ENCODE data around the gene BANP. TPM values are rescaled to one million over a fixed set of nuclear protein-coding genes. Genes with fewer than 3 reads are reported as not detected.

BANP gene
- total RNA-seq, 4 donors from 2014 or later: 18.9 to 33.6 (median 28.2) TPM

DNA sequence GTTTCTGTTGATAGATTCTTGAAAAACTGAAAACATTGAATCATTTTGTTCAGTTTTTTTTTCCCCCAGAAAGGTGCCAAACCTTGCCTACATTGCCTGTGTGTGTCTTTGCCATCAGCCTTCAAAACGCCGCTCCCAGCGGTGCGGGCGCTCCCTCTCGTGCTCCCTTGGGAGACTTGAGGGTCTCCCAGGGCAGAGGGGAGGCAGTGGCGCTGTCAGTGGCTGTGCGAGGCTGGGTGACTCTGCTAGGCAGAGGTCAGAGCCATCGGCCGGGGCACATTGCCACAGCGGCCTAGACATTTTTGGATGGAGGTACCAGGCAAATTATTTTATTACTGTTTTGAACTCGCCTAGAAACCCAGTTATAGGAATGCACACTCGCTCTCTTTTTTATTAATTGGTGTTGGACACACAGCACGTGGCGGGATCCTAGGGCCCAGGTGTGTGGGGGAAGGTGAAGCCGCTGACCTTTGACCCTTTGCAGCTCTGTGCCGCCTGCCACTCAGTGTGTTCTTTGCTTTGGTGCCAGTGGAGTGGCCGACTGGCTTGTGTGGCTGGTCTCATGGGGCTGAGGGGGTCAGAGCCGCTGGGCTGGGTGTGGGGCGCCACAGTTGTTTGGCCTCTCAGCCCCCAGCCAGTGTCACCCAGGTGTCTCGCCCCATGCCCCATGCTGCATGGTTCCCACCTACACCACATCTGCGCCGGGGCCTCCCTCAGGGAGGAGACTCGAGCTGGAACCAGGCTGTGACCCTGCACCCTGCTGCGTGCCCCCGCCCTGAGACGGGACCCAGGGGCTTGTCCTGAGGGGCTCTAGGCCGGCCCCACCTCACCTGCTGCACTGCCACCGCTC is 115.7 kb downstream of the BANP start:
- intact Hi-C loops (cut with DNase I): no loop called here
- no peak overlapping the region for H3K4me3 ChIP-seq
- H3K27me3 ChIP-seq: no peaks in the 10 kb centered on the region
- no peak for DNase-seq (ENCODE audit: extremely low spot score)
- TF ChIP-seq EP300 (IDR thresholded peaks at IDR 0.05) (no peak), POLR2A (IDR thresholded peaks at IDR 0.05; ENCODE audit: low read depth) (no peak), POLR2AphosphoS5 (IDR thresholded peaks at IDR 0.05) (no peak), CTCF (IDR thresholded peaks at IDR 0.05) (no peak)
- H3K36me3 ChIP-seq: peaks cover 8 to 59% (median 55%) of the 10 kb centered on the region in 4 donors
- no peaks in the 10 kb centered on the region for H3K9me3 ChIP-seq
- H3K27ac ChIP-seq (replicated peaks in 1 of 4): no peak overlapping the region
- 95% methylated on average over 27 of the region's 29 CpGs for WGBS
- peaks cover 16 to 22% (median 21%) of the 10 kb centered on the region in 4 donors for H3K4me1 ChIP-seq

DNA sequence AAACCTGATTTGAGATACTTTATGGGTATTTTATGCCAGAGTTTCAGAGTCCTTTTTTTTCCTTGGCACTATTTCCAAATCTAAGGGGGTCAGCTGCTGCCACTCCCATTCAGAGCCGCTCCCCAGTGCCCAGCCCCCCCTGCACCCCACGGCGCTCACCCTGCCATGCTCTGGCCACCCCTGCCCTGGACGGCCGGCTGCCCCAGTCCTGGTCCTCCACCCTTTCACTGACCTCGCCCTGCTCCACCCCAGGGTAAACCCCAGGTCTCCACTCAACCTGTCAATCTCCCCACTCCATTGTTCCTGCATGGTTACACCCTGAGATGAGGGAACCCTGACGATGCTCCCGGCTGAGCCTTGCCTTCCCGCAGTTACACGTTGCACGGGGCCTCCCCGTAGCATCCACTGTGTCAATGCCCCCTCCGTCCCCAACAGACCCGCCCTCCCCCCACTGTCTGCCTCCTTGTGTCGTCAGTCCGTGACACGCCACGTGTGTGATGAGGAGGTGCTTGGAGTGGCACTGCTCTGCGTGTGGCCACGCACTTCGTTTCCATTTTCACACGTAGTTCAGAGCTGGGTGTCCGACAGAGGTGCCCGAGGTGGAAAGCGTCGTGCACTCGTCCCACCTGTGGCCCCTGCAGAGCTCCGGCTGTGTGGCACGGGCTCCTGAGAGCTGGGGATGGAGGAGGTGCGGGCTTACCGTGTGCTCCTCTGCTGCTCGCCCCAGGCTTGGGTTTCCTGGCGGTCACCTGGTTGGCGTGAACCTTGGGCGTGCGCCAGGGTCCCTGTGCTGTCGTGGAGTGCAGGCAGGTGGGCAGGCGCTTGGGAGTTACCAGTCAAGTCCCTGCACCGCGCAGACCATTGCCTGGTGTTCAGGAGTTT is 116.5 kb downstream of the BANP start:
- Histone ChIP-seq H3K4me1 (peaks cover 7 to 13% (median 13%) of the 10 kb centered on the region in 4 donors), H3K4me3 (no peak overlapping the region), H3K27me3 (no peaks in the 10 kb centered on the region), H3K36me3 (peaks cover 17 to 68% (median 63%) of the 10 kb centered on the region in 4 donors), H3K9me3 (no peaks in the 10 kb centered on the region), H3K27ac (replicated peaks in 1 of 4) (no peak overlapping the region)
- DNase-seq (ENCODE audit: extremely low spot score): no peak
- TF ChIP-seq POLR2A (IDR thresholded peaks at IDR 0.05; ENCODE audit: low read depth) (no peak), POLR2AphosphoS5 (IDR thresholded peaks at IDR 0.05) (no peak), EP300 (IDR thresholded peaks at IDR 0.05) (no peak), CTCF (IDR thresholded peaks at IDR 0.05) (no peak)
- intact Hi-C loops (cut with DNase I): no loop called here
- 95% methylated on average over 34 of the region's 40 CpGs for WGBS

DNA sequence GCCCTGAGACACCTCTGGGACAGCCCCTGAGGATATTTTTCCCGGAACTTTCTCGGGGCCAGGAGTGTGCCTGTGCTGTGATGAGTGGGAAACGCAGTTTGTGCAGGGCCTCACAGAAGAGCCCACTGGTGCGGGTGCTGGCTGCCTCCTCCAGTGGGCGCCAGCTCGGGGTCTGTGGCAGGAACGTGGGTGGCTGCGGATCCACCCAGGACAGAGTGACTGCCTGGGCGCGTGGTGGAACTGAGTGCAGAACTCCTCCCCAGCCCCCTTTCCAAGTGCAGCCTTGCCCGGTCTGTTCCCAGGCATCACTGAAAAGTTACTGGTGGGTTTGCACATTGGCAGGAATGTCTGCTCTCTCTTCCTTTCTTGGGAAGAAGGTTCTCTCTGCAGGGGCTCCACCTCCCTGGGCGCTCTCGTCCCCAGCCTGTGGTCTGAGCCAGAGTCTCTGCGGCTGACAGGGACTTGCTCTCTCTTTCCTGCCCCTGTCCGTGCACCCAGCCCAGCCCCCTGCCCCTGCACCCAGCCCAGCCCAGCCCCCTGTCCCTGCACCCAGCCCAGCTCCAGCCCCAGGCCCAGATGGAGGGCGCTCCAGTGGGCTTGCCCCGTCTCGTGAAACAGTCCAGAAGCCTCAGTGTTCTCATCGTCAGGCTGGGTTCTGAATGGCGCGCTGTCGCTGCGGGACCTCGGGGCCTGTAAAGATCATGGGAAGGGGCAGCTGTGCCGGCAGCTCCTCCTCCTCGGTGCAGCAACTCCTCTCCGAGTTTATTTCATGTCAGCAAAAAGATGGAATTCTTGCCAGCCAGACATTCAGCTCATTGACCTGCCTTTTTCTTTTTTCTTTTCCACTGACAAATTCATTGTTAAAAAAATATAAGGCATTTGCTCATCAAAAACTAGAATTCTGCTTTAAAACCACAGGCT is 117.5 kb downstream of the BANP start:
- H3K9me3 ChIP-seq: no peaks in the 10 kb centered on the region
- no peak for DNase-seq (ENCODE audit: extremely low spot score)
- no peaks in the 10 kb centered on the region for H3K27me3 ChIP-seq
- intact Hi-C loops (cut with DNase I): no loop called here
- peaks cover 26 to 77% (median 72%) of the 10 kb centered on the region in 4 donors for H3K36me3 ChIP-seq
- H3K4me3 ChIP-seq: no peak overlapping the region
- TF ChIP-seq POLR2A (IDR thresholded peaks at IDR 0.05; ENCODE audit: low read depth): no peak
- TF ChIP-seq CTCF (IDR thresholded peaks at IDR 0.05): no peak
- no peak for TF ChIP-seq EP300 (IDR thresholded peaks at IDR 0.05)
- TF ChIP-seq POLR2AphosphoS5 (IDR thresholded peaks at IDR 0.05): no peak
- no peak overlapping the region for H3K27ac ChIP-seq (replicated peaks in 1 of 4)
- 88% methylated on average over 20 of the region's 27 CpGs for WGBS
- H3K4me1 ChIP-seq: peaks cover 0 to 4% (median 4%) of the 10 kb centered on the region in 4 donors

DNA sequence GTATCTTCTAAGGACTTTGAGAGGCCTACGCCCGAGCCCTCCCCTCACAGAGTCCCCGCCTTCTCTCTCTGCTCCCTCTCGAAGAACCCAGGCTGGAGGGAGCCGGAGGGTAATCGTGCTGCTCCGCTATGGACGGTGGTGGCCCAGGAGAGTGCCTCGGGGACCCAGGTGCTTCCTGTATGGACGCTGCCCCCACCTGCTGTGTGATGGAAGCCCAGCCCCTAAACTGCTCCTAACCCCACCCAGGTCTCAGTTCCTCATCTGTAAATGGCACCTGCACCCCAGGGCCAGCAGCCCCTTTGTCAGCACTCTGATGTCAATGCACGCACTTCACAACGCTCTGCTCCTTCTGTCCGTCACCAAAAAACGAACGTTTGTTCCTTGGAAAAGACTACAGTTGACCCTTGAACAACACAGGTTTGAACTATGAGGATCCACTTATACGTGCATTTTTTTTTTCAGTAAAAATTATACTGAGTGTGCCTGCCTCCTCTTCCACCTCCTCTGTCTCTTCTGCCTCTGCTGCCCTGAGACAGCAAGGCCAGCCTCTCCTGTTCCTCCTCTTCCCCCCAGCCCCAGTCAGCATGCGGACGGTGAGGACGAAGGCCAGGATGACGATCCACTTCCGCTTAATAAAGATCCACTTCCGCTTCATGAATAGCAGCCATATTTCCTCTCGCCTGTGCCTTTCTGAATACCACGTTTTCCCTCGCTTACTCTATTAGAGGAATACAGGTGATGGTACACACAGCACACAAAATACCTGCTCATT is 118.3 kb downstream of the BANP start:
- Histone ChIP-seq H3K4me1 (no peaks in the 10 kb centered on the region), H3K36me3 (peaks cover 26 to 79% (median 74%) of the 10 kb centered on the region in 4 donors), H3K27me3 (no peaks in the 10 kb centered on the region), H3K9me3 (no peaks in the 10 kb centered on the region), H3K27ac (replicated peaks in 1 of 4) (no peak overlapping the region), H3K4me3 (no peak overlapping the region)
- WGBS: 82% methylated on average over 25 of the region's 25 CpGs
- DNase-seq (ENCODE audit: extremely low spot score): no peak
- intact Hi-C loops (cut with DNase I): no loop called here
- TF ChIP-seq POLR2AphosphoS5 (IDR thresholded peaks at IDR 0.05) (no peak), POLR2A (IDR thresholded peaks at IDR 0.05; ENCODE audit: low read depth) (no peak), CTCF (IDR thresholded peaks at IDR 0.05) (no peak), EP300 (IDR thresholded peaks at IDR 0.05) (no peak)

Measured in esophagus muscularis mucosa (tissue), 4 donors.